Panc1 (cell line): ENCODE measurements around the gene NT5DC2. TPM values are rescaled to one million over a fixed set of nuclear protein-coding genes. Genes with fewer than 3 reads are reported as not detected.

Experiments
- ATAC-seq: fragments of 200-7000 bp; cut with Tn5 transposase; 2 replicates; pipeline ENCODE4 v1.9.1; 2020; ENCODE audit warnings: mild to moderate bottlenecking, moderate library complexity
- BruUV-seq: library from RNA; stranded (reverse); fragments of 400-500 nt; replicated peaks from 2 replicates; lab custom pipeline; 2021; lab: Mats Ljungman, UMichigan
- CTCF ChIA-PET: fragments of 300-600 bp; sonication (Branson Sonifier 250); formaldehyde crosslinking; loops from one replicate; lab custom pipeline; 2022; ENCODE audit warnings: antibody characterized with exemption; lab: Charles Lee
- POLR2A ChIA-PET: fragments of 300-600 bp; sonication (Branson Sonifier 250); formaldehyde crosslinking; loops from one replicate; lab custom pipeline; 2022; ENCODE audit warnings: antibody characterized with exemption; lab: Charles Lee
- DNase-seq: peaks from one replicate; pipeline ENCODE4 v3.0.0-alpha.2; 2010; ENCODE audit warnings: low read depth, low spot score
- H3K27ac ChIP-seq: 2 replicates; pipeline ENCODE4 v1.5.1; 2011; ENCODE audit warnings: mild to moderate bottlenecking, low read length, inconsistent platforms
- H3K27me3 ChIP-seq: fragments of 200-500 bp; sonication (Bioruptor generic); 2 replicates; pipeline ENCODE4 v1.6.0; 2014; ENCODE audit warnings: low read length, inconsistent platforms; ENCODE audit not compliant: control insufficient read depth, insufficient read depth
- H3K36me3 ChIP-seq: fragments of 200-500 bp; sonication (Bioruptor generic); 2 replicates; pipeline ENCODE4 v1.5.1; 2014; ENCODE audit warnings: inconsistent platforms, mild to moderate bottlenecking, low read length, moderate library complexity; ENCODE audit not compliant: control insufficient read depth, insufficient read depth
- H3K4me1 ChIP-seq: 2 replicates; pipeline ENCODE4 v1.5.1; 2011; ENCODE audit warnings: inconsistent platforms, mild to moderate bottlenecking, low read length, moderate library complexity; ENCODE audit not compliant: control insufficient read depth, insufficient read depth
- H3K4me3 ChIP-seq, 2 experiments: 2 replicates each; pipeline ENCODE4 v1.5.1; 2011 to 2012; ENCODE audit warnings: low read depth in 2 of 2, low read length in 2 of 2, mild to moderate bottlenecking in 2 of 2, inconsistent platforms in 1 of 2, moderate library complexity in 1 of 2
- H3K9me3 ChIP-seq: fragments of 200-500 bp; sonication (Bioruptor generic); 2 replicates; pipeline ENCODE4 v1.5.1; 2014; ENCODE audit warnings: low read depth, mild to moderate bottlenecking, inconsistent platforms, low read length, moderate library complexity; ENCODE audit not compliant: control insufficient read depth, insufficient read depth
- POLR2AphosphoS5 ChIP-seq: IDR thresholded peaks from 2 replicates; pipeline ENCODE4 v1.6.1; 2012; ENCODE audit warnings: mild to moderate bottlenecking, low read depth, low read length, moderate library complexity
- SIN3A ChIP-seq: IDR thresholded peaks from 2 replicates; pipeline ENCODE4 v1.6.1; 2012; ENCODE audit warnings: low read depth, mild to moderate bottlenecking, low read length, moderate library complexity, borderline replicate concordance; ENCODE audit not compliant: insufficient read depth
- TCF7L2 ChIP-seq: IDR thresholded peaks from 2 replicates; pipeline ENCODE4 v1.6.1; 2011; ENCODE audit warnings: mild to moderate bottlenecking, low read depth, low read length, inconsistent platforms
- in situ Hi-C: cut with HindIII; loops from 2 replicates; pipeline ENCODE4 v1.10.0; 2016; ENCODE audit warnings: low sequenced_read_pairs, low pct_unique_long_range_greater_than_20kb
- intact Hi-C: fragments of 100-400 bp; cut with micrococcal nuclease; formaldehyde crosslinking; loops from one replicate; pipeline ENCODE4 v1.10.0; 2022; ENCODE audit not compliant: unreplicated experiment
- total RNA-seq: library from RNA; stranded (reverse); gene quantifications from one replicate; pipeline ENCODE4 v1.2.1, GENCODE V29; 2021; ENCODE audit not compliant: unreplicated experiment
- TF ChIP-seq, protein P1 (sequence below): fragments of 450-650 bp; IDR thresholded peaks from 2 replicates; pipeline ENCODE4 v1.5.1; 2017; ENCODE audit warnings: mild to moderate bottlenecking
- TF ChIP-seq, protein P2 (sequence below), 2 experiments: IDR thresholded peaks; 2 replicates each; pipeline ENCODE4 v1.6.1; 2011 to 2012; ENCODE audit warnings: low read depth in 2 of 2, control low read depth in 1 of 2, low read length in 1 of 2, mild to moderate bottlenecking in 1 of 2, moderate library complexity in 1 of 2; ENCODE audit not compliant: insufficient read depth in 1 of 2

Gene NT5DC2
- total RNA-seq, 1 experiment from 2014 or later = 137 TPM

DNA sequence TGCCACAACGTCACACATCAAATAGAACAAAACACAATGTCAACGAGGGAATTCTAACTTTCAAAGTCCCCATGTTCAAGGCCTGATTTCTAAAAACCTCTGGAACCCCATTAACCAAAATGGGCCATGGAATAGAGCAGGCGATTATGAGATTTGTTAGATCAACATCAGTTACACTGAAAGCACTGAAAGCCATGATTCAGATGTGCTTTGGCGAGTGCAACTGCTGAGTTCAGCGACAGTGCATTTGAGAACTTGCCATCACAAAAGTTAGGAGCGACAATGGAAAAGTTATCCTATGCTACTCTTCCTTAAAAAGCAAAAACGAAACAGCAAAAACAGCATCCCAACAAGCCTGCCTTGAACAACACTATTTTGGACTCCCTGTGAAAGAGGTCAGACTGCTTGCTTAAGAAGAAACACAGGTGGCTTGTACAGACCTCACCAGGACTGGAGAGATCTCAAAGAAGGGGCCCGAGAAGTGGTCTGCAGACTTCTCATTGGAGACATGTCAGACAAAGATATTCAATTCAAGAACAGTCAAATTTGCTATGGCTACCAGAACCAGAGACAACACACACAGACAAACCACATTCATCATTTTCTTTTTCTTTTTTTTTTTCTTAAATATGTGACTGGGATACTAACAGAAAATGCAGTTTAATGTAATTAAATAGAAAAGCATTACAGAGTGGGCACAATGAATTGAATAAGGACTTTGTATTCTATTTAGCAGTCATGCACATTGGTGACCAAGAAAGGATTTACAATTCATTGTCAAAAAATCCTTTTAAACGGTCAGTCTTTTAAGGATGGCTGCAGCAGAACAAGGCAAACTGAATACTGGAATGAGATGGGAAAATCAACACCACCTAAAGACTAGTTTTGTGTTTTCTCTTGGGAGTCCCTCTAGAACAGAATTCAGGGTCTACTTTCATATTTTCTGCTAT is 23.6 kb upstream of the NT5DC2 start:
- H3K4me3 ChIP-seq = no peak overlapping the region
- no peak overlapping the region for H3K27ac ChIP-seq
- H3K9me3 ChIP-seq = no peaks in the 10 kb centered on the region
- no peaks in the 10 kb centered on the region for H3K4me1 ChIP-seq
- H3K36me3 ChIP-seq = peaks cover 12% of the 10 kb centered on the region
- DNase-seq (no peak), ATAC-seq (no peak)
- CTCF ChIA-PET = no interaction called here
- no peaks in the 10 kb centered on the region for H3K27me3 ChIP-seq
- BruUV-seq = no TSS peak
- POLR2A ChIA-PET = no interaction called here
- in situ Hi-C loops = no loop called here
- no peak for TF ChIP-seq POLR2AphosphoS5
- TF ChIP-seq, protein P1, sequence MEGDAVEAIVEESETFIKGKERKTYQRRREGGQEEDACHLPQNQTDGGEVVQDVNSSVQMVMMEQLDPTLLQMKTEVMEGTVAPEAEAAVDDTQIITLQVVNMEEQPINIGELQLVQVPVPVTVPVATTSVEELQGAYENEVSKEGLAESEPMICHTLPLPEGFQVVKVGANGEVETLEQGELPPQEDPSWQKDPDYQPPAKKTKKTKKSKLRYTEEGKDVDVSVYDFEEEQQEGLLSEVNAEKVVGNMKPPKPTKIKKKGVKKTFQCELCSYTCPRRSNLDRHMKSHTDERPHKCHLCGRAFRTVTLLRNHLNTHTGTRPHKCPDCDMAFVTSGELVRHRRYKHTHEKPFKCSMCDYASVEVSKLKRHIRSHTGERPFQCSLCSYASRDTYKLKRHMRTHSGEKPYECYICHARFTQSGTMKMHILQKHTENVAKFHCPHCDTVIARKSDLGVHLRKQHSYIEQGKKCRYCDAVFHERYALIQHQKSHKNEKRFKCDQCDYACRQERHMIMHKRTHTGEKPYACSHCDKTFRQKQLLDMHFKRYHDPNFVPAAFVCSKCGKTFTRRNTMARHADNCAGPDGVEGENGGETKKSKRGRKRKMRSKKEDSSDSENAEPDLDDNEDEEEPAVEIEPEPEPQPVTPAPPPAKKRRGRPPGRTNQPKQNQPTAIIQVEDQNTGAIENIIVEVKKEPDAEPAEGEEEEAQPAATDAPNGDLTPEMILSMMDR = no peak
- TF ChIP-seq SIN3A = no peak
- TF ChIP-seq TCF7L2 = no peak
- TF ChIP-seq, protein P2, sequence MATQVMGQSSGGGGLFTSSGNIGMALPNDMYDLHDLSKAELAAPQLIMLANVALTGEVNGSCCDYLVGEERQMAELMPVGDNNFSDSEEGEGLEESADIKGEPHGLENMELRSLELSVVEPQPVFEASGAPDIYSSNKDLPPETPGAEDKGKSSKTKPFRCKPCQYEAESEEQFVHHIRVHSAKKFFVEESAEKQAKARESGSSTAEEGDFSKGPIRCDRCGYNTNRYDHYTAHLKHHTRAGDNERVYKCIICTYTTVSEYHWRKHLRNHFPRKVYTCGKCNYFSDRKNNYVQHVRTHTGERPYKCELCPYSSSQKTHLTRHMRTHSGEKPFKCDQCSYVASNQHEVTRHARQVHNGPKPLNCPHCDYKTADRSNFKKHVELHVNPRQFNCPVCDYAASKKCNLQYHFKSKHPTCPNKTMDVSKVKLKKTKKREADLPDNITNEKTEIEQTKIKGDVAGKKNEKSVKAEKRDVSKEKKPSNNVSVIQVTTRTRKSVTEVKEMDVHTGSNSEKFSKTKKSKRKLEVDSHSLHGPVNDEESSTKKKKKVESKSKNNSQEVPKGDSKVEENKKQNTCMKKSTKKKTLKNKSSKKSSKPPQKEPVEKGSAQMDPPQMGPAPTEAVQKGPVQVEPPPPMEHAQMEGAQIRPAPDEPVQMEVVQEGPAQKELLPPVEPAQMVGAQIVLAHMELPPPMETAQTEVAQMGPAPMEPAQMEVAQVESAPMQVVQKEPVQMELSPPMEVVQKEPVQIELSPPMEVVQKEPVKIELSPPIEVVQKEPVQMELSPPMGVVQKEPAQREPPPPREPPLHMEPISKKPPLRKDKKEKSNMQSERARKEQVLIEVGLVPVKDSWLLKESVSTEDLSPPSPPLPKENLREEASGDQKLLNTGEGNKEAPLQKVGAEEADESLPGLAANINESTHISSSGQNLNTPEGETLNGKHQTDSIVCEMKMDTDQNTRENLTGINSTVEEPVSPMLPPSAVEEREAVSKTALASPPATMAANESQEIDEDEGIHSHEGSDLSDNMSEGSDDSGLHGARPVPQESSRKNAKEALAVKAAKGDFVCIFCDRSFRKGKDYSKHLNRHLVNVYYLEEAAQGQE (IDR thresholded peaks at IDR 0.05; ENCODE audit: insufficient read depth in 1 of 2, low read depth in 2 of 2, low read length in 1 of 2) = no peak
- intact Hi-C loops = no loop called here

DNA sequence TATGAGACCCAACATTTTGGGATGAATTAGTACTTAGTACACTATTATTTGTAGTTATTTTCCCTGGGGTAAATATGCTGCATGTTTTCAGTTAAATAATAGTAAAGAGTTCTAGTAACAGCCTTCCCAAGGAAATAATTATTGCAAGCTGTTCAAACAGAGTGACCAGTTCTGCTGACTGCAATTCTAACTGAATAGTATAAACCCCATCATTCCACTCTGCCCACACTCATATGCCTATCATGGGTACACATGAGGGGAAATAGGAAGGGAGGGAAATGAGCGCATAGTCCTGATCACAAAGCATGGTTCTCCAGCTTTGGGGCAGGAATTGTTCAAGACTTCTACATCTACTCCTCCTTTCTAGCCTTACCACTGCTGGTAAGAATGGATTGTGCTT is 21.4 kb upstream of the NT5DC2 start:
- ChIA-PET CTCF (no interaction called here), POLR2A (no interaction called here)
- Histone ChIP-seq H3K27me3 (no peaks in the 10 kb centered on the region), H3K4me3 (no peak overlapping the region), H3K4me1 (no peaks in the 10 kb centered on the region), H3K27ac (no peak overlapping the region), H3K9me3 (no peaks in the 10 kb centered on the region), H3K36me3 (peaks cover 4% of the 10 kb centered on the region)
- BruUV-seq = no TSS peak
- intact Hi-C loops (no loop called here), in situ Hi-C loops (no loop called here)
- DNase-seq (no peak), ATAC-seq (no peak)
- TF ChIP-seq SIN3A (no peak), POLR2AphosphoS5 (no peak), TCF7L2 (no peak)
- TF ChIP-seq, protein P1 = no peak
- TF ChIP-seq, protein P2 (IDR thresholded peaks at IDR 0.05; ENCODE audit: insufficient read depth in 1 of 2, low read depth in 2 of 2, low read length in 1 of 2) = no peak
